Measurements from ENCODE around the gene MICAL2. TPM values are rescaled to one million over a fixed set of nuclear protein-coding genes. Genes with fewer than 3 reads are reported as not detected.

MICAL2 gene
- total RNA-seq, 4 donors from 2014 or later = 196 to 550 (median 237) TPM

DNA sequence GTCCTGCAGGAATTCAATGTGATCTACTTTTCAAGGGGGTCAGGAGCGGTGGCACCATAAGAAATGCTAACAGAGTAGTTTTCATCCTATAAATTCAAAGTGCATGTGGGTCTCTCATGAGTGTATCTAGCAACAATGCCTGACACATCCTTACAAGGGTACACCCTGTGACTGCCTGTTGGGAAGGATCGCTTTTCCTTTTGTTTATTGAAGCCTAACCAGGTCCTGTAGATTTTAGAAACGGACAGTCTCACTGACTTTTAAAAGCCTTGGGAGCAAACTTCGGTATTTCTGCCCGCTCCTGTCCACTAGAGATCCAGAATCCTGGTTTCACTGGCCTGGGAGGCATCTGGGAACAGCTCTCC, 102.4 kb downstream of the MICAL2 start:
- WGBS, 2 donors (ENCODE audit: low coverage in 1 of 2) = 69 to 85% methylated on average over 2 to 3 of the region's 5 CpGs
- no peak for ATAC-seq
- H3K36me3 ChIP-seq = peaks cover 0 to 69% of the 10 kb centered on the region in 2 donors

DNA sequence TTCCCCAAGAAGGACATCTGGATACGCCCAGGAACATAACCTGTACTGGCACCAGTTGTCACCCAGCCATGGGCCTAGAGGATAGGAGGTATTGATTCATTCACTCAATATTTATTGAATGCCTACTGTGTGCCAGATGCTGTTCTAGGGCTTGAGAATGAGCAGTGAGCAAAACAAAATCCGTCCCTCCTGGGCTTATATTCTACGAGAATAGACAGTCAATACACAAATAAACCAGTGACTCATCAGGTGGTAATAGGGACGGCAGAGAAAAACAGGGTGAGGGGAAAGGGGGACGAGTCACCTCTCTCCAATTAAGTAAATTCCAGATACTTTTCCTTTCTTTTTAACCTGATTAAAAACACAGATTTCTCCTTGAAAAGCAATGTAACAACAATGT, 103.5 kb downstream of the MICAL2 start:
- Histone ChIP-seq H3K4me1 (peaks cover 0 to 44% (median 0%) of the 10 kb centered on the region in 3 donors), H3K36me3 (peaks cover 0 to 66% of the 10 kb centered on the region in 2 donors), H3K27me3 (no peaks in the 10 kb centered on the region), H3K4me3 (no peak overlapping the region), H3K27ac (peak overlapping the region in 3 of 4 donors; percentile 54 to 85 (median 65)), H3K9me3 (no peaks in the 10 kb centered on the region)
- 42 to 71% methylated on average over 3 to 5 of the region's 5 CpGs for WGBS, 2 donors (ENCODE audit: low coverage in 1 of 2)
- TF ChIP-seq POLR2A (IDR thresholded peaks at IDR 0.05) = no peak
- TF ChIP-seq POLR2AphosphoS5 (IDR thresholded peaks at IDR 0.05) = no peak
- TF ChIP-seq, protein P1, sequence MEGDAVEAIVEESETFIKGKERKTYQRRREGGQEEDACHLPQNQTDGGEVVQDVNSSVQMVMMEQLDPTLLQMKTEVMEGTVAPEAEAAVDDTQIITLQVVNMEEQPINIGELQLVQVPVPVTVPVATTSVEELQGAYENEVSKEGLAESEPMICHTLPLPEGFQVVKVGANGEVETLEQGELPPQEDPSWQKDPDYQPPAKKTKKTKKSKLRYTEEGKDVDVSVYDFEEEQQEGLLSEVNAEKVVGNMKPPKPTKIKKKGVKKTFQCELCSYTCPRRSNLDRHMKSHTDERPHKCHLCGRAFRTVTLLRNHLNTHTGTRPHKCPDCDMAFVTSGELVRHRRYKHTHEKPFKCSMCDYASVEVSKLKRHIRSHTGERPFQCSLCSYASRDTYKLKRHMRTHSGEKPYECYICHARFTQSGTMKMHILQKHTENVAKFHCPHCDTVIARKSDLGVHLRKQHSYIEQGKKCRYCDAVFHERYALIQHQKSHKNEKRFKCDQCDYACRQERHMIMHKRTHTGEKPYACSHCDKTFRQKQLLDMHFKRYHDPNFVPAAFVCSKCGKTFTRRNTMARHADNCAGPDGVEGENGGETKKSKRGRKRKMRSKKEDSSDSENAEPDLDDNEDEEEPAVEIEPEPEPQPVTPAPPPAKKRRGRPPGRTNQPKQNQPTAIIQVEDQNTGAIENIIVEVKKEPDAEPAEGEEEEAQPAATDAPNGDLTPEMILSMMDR (IDR thresholded peaks at IDR 0.05) = no peak
- no peak for TF ChIP-seq EP300 (IDR thresholded peaks at IDR 0.05)
- no peak for ATAC-seq

More for the DNA sequence above, 102.4 kb downstream of the MICAL2 start:
- H3K27me3 ChIP-seq = no peaks in the 10 kb centered on the region
- H3K9me3 ChIP-seq = no peaks in the 10 kb centered on the region
- peak overlapping the region in 3 of 4 donors; percentile 54 to 85 (median 65) for H3K27ac ChIP-seq
- H3K4me3 ChIP-seq = no peak overlapping the region
- peaks cover 0 to 43% (median 0%) of the 10 kb centered on the region in 3 donors for H3K4me1 ChIP-seq
- TF ChIP-seq, protein P1 (IDR thresholded peaks at IDR 0.05) = no peak
- TF ChIP-seq POLR2AphosphoS5 (IDR thresholded peaks at IDR 0.05) (no peak), EP300 (IDR thresholded peaks at IDR 0.05) (no peak), POLR2A (IDR thresholded peaks at IDR 0.05) (no peak)

DNA sequence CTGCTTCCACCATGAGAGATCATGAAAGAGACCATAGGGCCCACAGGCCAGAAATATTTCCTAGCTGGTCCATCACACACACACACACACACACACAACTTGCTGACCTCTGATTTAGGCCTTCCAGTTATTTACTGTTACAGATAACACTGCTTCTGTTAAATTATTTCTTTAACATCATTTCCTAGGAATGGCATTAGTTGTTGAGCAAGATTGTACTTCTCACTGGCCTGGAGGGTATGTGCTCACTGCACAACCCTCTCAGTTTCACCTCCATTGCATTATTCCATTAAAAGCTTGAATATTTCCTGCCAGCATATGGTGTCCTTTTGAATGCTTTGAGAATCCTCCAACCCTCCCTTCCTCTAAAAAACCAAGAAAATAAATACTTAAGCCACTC, 104.4 kb downstream of the MICAL2 start:
- H3K36me3 ChIP-seq = peaks cover 0 to 57% of the 10 kb centered on the region in 2 donors
- ATAC-seq = no peak
- no peak overlapping the region for H3K4me3 ChIP-seq
- peak overlapping the region in 3 of 4 donors; percentile 65 to 85 (median 76) for H3K27ac ChIP-seq
- H3K4me1 ChIP-seq = peaks cover 0 to 44% (median 0%) of the 10 kb centered on the region in 3 donors
- no peaks in the 10 kb centered on the region for H3K27me3 ChIP-seq
- no peaks in the 10 kb centered on the region for H3K9me3 ChIP-seq
- no peak for TF ChIP-seq EP300 (IDR thresholded peaks at IDR 0.05)
- TF ChIP-seq, protein P1 (IDR thresholded peaks at IDR 0.05) = no peak

DNA sequence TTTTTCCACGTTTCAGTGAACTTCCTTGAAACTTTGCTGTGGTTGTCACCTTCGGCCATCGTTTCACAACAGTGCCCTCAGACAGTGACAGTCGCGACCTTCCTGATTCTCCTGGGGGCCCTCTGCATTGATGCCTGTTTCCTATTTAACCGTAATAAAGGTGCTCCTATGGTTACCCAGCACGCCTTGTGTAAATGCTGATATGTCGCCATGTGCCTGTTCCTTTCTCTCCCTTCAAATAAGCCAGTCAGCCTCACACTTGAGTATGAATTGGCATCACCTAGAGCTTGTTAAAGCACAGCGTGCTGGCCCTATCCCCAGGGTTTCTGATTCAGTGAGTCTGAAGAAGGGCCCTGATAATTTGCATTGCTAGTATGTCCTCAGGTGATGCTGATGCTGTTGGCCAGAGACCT, 104.8 kb downstream of the MICAL2 start:
- Histone ChIP-seq H3K36me3 (peaks cover 0 to 57% of the 10 kb centered on the region in 2 donors), H3K4me3 (no peak overlapping the region), H3K9me3 (no peaks in the 10 kb centered on the region), H3K27ac (peak overlapping the region in 3 of 4 donors; percentile 65 to 85 (median 76)), H3K4me1 (peaks cover 0 to 44% (median 4%) of the 10 kb centered on the region in 3 donors), H3K27me3 (no peaks in the 10 kb centered on the region)
- no peak for ATAC-seq
- WGBS, 2 donors (ENCODE audit: low coverage in 1 of 2) = 68 to 75% methylated on average over 7 to 9 of the region's 9 CpGs
- TF ChIP-seq, protein P1 (IDR thresholded peaks at IDR 0.05) = no peak
- TF ChIP-seq POLR2AphosphoS5 (IDR thresholded peaks at IDR 0.05) (no peak), EP300 (IDR thresholded peaks at IDR 0.05) (no peak), POLR2A (IDR thresholded peaks at IDR 0.05) (no peak)

DNA sequence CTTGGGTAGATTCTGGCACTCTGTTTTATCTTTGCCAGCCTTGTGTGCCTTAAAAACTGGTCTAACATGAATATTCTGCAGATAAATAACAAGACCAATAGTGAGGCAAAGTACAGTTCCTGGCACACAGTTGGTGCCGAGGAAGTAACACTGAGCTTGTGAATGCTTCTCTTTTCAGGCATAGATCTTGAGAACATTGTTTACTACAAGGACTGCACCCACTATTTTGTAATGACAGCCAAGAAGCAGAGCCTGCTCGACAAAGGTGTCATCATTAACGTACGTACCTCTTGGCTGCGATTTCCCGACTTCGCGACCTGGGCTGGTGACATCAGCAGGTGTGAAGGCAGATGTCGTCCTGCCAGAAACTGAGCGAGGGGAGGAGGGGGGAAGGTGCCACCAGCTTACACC, 105.7 kb downstream of the MICAL2 start:
- Histone ChIP-seq H3K4me3 (no peak overlapping the region), H3K36me3 (peaks cover 0 to 56% of the 10 kb centered on the region in 2 donors), H3K27me3 (no peaks in the 10 kb centered on the region), H3K9me3 (no peaks in the 10 kb centered on the region), H3K27ac (peak overlapping the region in 3 of 4 donors; percentile 65 to 85 (median 76)), H3K4me1 (peaks cover 0 to 48% (median 11%) of the 10 kb centered on the region in 3 donors)
- ATAC-seq = no peak
- TF ChIP-seq, protein P1 (IDR thresholded peaks at IDR 0.05) = no peak
- no peak for TF ChIP-seq POLR2A (IDR thresholded peaks at IDR 0.05)
- peak; percentile 39 for TF ChIP-seq POLR2AphosphoS5 (IDR thresholded peaks at IDR 0.05)
- TF ChIP-seq EP300 (IDR thresholded peaks at IDR 0.05) = no peak
- 50 to 66% methylated on average over 1 to 4 of the region's 10 CpGs for WGBS, 2 donors (ENCODE audit: low coverage in 1 of 2)
